Measurements from ENCODE around the gene LY6G6D. TPM values are rescaled to one million over a fixed set of nuclear protein-coding genes. Genes with fewer than 3 reads are reported as not detected.

Gene LY6G6D
- total and polyA plus RNA-seq, 4 donors, result not detected

DNA sequence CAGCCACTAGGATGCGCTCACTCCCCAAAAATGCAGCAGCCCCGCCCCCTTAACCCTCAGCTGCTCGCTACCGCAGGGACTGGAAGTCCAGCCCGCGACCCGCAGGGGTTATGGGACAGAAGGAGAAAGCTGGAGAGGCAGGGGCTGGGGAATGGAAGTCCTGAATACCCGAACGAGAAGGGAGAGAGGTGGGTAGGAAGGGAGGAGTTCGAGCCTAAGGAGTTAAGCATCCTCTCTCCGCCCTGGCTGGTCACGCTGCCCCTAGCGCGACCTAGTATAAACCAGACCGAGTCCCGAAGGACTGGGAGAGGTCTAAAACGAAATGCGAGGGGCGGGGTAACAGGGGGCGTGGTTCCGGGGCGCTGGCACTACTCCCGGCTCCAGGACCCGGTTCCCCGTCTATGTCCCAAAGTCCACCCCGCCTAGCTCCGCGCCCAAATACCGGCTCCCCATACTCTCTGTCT lies 14.4 kb downstream of the LY6G6D start:
- under 1% methylated on average over 29 of the region's 29 CpGs for WGBS
- Histone ChIP-seq H3K27ac (ENCODE audit: low read depth in 1 of 2, low read length in 2 of 2) (peak overlapping the region; percentile 91 to 92), H3K9ac (ENCODE audit: low read depth in 1 of 2, low read length in 2 of 2) (peak overlapping the region; percentile 37 to 62), H3K4me1 (ENCODE audit: control insufficient read depth in 4 of 4, insufficient read depth in 4 of 4, low read length in 3 of 4) (peaks cover 4 to 29% (median 15%) of the 10 kb centered on the region in 4 donors), H3K9me3 (ENCODE audit: control insufficient read depth in 4 of 4, low read length in 3 of 4) (no peaks in the 10 kb centered on the region), H3K4me3 (ENCODE audit: low read depth in 1 of 3, low read length in 3 of 3) (peak overlapping the region; percentile 73 to 77 (median 73)), H3K36me3 (ENCODE audit: control insufficient read depth in 4 of 4, insufficient read depth in 3 of 4, low read depth in 1 of 4, low read length in 3 of 4) (peaks cover 8 to 33% (median 20%) of the 10 kb centered on the region in 4 donors), H3K27me3 (ENCODE audit: control insufficient read depth in 4 of 4, insufficient read depth in 4 of 4, low read length in 3 of 4) (no peaks in the 10 kb centered on the region)
- peak; percentile 88 for DNase-seq (ENCODE audit: low spot score)
- TF ChIP-seq HNF4A (conservative IDR thresholded peaks at IDR 0.05) (peak; percentile 78 to 81), RXRA (IDR thresholded peaks at IDR 0.05) (peak; percentile 58 to 67), RAD21 (IDR thresholded peaks at IDR 0.05) (peak; percentile 81 to 90), GABPA (IDR thresholded peaks at IDR 0.05 in 1 of 2, conservative IDR thresholded peaks at IDR 0.05 in 1 of 2) (no peak), FOXA2 (IDR thresholded peaks at IDR 0.05) (no peak), NR2F2 (IDR thresholded peaks at IDR 0.05) (no peak), HNF4G (IDR thresholded peaks at IDR 0.05) (peak; percentile 59), TAF1 (conservative IDR thresholded peaks at IDR 0.05) (no peak), EGR1 (IDR thresholded peaks at IDR 0.05; ENCODE audit: low read depth in 2 of 2) (no peak), JUND (IDR thresholded peaks at IDR 0.05) (peak; percentile 79 to 95), YY1 (IDR thresholded peaks at IDR 0.05) (peak; percentile 56), SP1 (IDR thresholded peaks at IDR 0.05) (peak; percentile 58), FOXA1 (IDR thresholded peaks at IDR 0.05) (no peak)
- TF ChIP-seq, protein P1, sequence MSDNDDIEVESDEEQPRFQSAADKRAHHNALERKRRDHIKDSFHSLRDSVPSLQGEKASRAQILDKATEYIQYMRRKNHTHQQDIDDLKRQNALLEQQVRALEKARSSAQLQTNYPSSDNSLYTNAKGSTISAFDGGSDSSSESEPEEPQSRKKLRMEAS (IDR thresholded peaks at IDR 0.05), result peak; percentile 84
- TF ChIP-seq, protein P2, sequence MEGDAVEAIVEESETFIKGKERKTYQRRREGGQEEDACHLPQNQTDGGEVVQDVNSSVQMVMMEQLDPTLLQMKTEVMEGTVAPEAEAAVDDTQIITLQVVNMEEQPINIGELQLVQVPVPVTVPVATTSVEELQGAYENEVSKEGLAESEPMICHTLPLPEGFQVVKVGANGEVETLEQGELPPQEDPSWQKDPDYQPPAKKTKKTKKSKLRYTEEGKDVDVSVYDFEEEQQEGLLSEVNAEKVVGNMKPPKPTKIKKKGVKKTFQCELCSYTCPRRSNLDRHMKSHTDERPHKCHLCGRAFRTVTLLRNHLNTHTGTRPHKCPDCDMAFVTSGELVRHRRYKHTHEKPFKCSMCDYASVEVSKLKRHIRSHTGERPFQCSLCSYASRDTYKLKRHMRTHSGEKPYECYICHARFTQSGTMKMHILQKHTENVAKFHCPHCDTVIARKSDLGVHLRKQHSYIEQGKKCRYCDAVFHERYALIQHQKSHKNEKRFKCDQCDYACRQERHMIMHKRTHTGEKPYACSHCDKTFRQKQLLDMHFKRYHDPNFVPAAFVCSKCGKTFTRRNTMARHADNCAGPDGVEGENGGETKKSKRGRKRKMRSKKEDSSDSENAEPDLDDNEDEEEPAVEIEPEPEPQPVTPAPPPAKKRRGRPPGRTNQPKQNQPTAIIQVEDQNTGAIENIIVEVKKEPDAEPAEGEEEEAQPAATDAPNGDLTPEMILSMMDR (IDR thresholded peaks at IDR 0.05; ENCODE audit: low read depth, low read length, missing input control), result peak; percentile 56
- TF ChIP-seq, protein P3, sequence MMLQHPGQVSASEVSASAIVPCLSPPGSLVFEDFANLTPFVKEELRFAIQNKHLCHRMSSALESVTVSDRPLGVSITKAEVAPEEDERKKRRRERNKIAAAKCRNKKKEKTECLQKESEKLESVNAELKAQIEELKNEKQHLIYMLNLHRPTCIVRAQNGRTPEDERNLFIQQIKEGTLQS (IDR thresholded peaks at IDR 0.05), result peak; percentile 19
- TF ChIP-seq, protein P4, sequence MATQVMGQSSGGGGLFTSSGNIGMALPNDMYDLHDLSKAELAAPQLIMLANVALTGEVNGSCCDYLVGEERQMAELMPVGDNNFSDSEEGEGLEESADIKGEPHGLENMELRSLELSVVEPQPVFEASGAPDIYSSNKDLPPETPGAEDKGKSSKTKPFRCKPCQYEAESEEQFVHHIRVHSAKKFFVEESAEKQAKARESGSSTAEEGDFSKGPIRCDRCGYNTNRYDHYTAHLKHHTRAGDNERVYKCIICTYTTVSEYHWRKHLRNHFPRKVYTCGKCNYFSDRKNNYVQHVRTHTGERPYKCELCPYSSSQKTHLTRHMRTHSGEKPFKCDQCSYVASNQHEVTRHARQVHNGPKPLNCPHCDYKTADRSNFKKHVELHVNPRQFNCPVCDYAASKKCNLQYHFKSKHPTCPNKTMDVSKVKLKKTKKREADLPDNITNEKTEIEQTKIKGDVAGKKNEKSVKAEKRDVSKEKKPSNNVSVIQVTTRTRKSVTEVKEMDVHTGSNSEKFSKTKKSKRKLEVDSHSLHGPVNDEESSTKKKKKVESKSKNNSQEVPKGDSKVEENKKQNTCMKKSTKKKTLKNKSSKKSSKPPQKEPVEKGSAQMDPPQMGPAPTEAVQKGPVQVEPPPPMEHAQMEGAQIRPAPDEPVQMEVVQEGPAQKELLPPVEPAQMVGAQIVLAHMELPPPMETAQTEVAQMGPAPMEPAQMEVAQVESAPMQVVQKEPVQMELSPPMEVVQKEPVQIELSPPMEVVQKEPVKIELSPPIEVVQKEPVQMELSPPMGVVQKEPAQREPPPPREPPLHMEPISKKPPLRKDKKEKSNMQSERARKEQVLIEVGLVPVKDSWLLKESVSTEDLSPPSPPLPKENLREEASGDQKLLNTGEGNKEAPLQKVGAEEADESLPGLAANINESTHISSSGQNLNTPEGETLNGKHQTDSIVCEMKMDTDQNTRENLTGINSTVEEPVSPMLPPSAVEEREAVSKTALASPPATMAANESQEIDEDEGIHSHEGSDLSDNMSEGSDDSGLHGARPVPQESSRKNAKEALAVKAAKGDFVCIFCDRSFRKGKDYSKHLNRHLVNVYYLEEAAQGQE (IDR thresholded peaks at IDR 0.05), result peak; percentile 32
- TF ChIP-seq, protein P5, sequence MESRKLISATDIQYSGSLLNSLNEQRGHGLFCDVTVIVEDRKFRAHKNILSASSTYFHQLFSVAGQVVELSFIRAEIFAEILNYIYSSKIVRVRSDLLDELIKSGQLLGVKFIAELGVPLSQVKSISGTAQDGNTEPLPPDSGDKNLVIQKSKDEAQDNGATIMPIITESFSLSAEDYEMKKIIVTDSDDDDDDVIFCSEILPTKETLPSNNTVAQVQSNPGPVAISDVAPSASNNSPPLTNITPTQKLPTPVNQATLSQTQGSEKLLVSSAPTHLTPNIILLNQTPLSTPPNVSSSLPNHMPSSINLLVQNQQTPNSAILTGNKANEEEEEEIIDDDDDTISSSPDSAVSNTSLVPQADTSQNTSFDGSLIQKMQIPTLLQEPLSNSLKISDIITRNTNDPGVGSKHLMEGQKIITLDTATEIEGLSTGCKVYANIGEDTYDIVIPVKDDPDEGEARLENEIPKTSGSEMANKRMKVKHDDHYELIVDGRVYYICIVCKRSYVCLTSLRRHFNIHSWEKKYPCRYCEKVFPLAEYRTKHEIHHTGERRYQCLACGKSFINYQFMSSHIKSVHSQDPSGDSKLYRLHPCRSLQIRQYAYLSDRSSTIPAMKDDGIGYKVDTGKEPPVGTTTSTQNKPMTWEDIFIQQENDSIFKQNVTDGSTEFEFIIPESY (IDR thresholded peaks at IDR 0.05), result no peak
